Activated naive CD4-positive, alpha-beta T cell treated with anti-CD3 and anti-CD28 coated beads, Interleukin-2, amount 50 U/mL, for 24 hours (primary cell): ENCODE data around the gene RSPH10B2.
"Not testable (repeated sequence)": the region's sequence is repeated elsewhere in the genome, so short reads cannot be mapped to it uniquely, and the experiment has no call there.

Experiments used
- H3K27ac Mint-ChIP-seq: one replicate; pipeline ENCODE4 v1.8.0; 2021; ENCODE audit warnings: mild to moderate bottlenecking, mixed read lengths
- H3K27me3 Mint-ChIP-seq: one replicate; pipeline ENCODE4 v1.8.0; 2021; ENCODE audit warnings: mixed read lengths
- H3K36me3 Mint-ChIP-seq: one replicate; pipeline ENCODE4 v1.8.0; 2021; ENCODE audit warnings: mixed read lengths
- H3K4me1 Mint-ChIP-seq: one replicate; pipeline ENCODE4 v1.8.0; 2021; ENCODE audit warnings: mixed read lengths
- H3K4me3 Mint-ChIP-seq: one replicate; pipeline ENCODE4 v1.8.0; 2021; ENCODE audit warnings: mild to moderate bottlenecking, mixed read lengths
- H3K9me3 Mint-ChIP-seq: one replicate; pipeline ENCODE4 v1.8.0; 2021; ENCODE audit warnings: mixed read lengths

RSPH10B2 gene

DNA sequence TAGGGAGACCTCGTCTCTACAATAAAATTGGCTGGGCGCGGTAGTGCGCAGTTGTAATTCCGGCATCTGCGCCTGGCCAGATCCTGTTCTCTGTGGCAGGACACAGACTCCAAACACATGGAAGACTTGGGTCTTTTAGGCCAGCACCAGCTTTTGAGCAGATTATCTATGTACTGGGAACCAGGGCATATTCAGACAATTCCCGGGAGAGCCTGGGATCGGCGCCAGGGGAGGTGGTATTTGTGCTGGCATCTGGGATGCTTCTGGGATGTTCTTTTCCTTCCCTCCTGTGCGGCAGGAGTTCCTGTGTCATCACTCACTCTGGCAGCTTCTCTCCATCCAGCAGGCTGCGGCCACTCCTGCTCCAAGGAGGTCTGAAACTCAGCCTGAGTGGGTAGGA is 15.5 kb upstream of the RSPH10B2 start:
- not testable (repeated sequence) for H3K27ac Mint-ChIP-seq, H3K4me1 Mint-ChIP-seq, H3K36me3 Mint-ChIP-seq, H3K27me3 Mint-ChIP-seq, H3K4me3 Mint-ChIP-seq, H3K9me3 Mint-ChIP-seq

DNA sequence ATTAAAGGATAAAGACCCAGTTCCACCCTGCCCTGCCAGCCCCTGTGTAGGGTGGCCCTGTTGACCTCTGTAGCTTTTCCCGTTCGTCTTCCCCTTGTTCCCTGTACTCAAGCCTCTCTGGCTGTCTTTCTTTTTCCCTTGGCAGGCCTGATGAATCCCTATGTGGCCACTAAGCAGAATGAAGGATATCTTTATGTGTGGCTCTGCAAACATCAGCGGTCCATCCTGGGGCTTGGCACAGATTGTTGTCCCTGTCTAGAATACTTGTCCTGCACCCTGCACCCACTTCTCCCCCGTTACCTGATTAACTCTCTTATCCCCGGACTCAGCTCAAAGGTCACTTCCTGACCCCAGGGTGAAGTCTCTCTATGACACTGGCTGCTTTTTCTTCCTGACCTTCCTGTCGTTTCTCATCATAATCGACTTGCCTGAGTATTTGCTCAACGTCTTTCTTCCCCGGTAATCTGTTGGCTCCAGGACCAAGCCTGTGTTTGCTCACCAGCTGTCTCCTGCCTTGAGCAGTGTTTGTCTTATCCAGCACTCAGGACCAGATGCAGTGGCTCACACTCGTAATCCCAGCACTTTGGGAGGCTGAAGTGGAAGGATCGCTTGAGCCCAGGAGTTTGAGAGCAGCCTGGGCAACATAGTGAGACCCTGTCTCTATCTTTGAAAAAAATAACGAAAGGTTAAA is 9.3 kb upstream of the RSPH10B2 start:
- not testable (repeated sequence) for H3K36me3 Mint-ChIP-seq, H3K4me1 Mint-ChIP-seq, H3K9me3 Mint-ChIP-seq, H3K27ac Mint-ChIP-seq, H3K27me3 Mint-ChIP-seq, H3K4me3 Mint-ChIP-seq

DNA sequence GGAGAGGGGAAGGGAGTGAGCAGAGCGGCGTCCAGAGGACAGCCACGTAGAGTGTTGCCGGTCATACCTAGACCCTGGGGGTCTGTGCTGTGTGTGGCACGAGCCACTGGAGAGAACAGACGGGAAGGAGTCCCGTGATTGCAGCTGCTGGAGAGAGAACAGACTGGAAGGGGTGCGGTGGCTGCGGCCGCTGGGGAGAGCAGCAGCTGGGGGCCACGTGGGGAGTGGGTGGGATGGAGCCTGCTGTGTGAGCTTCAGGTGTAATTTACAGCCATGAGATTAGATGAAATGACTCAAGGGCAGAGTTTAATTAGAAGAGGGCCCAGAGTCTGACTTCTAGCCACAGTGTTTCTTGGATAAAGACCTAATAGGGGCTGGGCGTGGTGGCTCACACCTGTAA is 4.6 kb upstream of the RSPH10B2 start:
- not testable (repeated sequence) for H3K4me1 Mint-ChIP-seq, H3K27ac Mint-ChIP-seq, H3K27me3 Mint-ChIP-seq, H3K4me3 Mint-ChIP-seq, H3K36me3 Mint-ChIP-seq, H3K9me3 Mint-ChIP-seq

DNA sequence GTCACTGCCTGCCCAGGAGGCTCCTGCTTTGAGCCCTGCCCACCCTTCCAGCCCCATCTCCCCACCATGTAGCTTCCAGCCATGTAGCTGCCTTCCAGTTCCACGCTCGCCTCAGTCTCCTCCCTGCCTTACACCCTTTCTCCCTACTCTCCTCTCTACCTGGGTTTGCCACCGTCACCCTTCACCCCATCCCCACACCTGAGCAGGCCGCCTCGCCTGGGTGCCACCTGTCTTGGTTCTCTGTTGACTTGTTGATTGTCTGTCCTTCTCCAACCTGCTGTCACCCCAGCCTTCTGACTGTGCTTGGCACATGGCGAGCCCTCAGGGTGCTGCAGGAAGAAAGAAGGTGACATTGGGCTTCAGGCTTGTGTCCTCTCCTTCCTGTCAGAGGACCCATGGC is 3.7 kb upstream of the RSPH10B2 start:
- H3K27me3 Mint-ChIP-seq, H3K4me3 Mint-ChIP-seq, H3K9me3 Mint-ChIP-seq, H3K4me1 Mint-ChIP-seq, H3K27ac Mint-ChIP-seq, H3K36me3 Mint-ChIP-seq: not testable (repeated sequence)

DNA sequence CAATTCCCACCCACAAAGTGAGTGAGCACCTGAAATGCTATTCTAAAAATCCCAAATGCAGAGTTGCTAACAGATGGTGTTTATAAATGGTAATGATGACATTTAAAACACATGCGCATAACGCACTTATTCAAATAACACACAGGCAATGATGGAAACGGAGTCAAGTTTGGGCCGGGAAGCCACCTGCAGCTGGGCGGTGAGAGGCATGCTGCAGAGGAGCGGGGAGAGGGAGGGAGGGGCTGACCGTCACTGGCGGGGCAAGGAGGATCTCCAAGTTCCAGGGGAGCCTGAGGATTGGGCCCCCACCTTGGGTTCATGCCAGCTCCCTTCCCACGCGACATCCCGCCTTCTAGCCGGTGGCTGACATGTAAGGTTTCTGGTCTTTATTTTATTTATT is 7.3 kb downstream of the RSPH10B2 start:
- not testable (repeated sequence) for H3K4me1 Mint-ChIP-seq, H3K4me3 Mint-ChIP-seq, H3K27ac Mint-ChIP-seq, H3K36me3 Mint-ChIP-seq, H3K27me3 Mint-ChIP-seq, H3K9me3 Mint-ChIP-seq

DNA sequence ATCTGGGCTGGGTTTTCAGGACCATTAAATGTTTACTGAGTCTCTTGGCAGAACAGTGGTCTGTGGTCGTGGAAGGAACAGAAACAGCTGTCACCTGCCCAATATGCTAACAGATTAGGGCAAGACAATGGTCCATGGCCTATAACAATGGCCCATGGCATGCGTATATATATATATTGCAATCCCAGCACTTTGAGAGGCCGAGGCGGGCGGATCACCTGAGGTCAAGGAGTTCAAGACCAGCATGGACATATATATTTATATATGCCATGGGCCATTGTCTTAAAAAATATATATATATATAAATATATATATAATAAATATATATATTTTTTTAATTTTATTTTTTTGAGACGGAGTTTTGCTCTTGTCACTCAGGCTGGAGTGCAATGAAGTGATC is 27.7 kb downstream of the RSPH10B2 start:
- not testable (repeated sequence) for H3K27ac Mint-ChIP-seq, H3K9me3 Mint-ChIP-seq, H3K36me3 Mint-ChIP-seq, H3K4me3 Mint-ChIP-seq, H3K27me3 Mint-ChIP-seq, H3K4me1 Mint-ChIP-seq

DNA sequence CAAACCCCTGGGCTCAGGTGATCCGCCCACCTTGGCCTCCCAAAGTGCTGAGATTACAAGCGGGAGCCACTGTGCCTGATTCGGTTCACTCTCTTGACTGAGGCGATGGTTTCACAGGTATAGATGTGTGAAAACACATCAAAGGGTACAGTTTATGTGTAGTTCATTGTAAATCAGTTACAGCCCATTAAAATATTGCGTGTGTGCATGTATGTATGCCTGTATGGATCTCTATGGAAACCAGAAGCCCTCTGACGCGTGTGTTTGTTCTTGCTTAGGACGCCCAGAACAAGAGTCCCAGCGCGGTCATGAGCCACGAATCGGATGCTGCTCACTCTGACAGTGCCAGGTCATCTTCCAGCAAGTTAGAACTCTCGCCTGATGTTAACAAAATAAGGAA is 35.5 kb downstream of the RSPH10B2 start:
- H3K27ac Mint-ChIP-seq, H3K9me3 Mint-ChIP-seq, H3K4me3 Mint-ChIP-seq, H3K36me3 Mint-ChIP-seq, H3K4me1 Mint-ChIP-seq, H3K27me3 Mint-ChIP-seq: not testable (repeated sequence)

DNA sequence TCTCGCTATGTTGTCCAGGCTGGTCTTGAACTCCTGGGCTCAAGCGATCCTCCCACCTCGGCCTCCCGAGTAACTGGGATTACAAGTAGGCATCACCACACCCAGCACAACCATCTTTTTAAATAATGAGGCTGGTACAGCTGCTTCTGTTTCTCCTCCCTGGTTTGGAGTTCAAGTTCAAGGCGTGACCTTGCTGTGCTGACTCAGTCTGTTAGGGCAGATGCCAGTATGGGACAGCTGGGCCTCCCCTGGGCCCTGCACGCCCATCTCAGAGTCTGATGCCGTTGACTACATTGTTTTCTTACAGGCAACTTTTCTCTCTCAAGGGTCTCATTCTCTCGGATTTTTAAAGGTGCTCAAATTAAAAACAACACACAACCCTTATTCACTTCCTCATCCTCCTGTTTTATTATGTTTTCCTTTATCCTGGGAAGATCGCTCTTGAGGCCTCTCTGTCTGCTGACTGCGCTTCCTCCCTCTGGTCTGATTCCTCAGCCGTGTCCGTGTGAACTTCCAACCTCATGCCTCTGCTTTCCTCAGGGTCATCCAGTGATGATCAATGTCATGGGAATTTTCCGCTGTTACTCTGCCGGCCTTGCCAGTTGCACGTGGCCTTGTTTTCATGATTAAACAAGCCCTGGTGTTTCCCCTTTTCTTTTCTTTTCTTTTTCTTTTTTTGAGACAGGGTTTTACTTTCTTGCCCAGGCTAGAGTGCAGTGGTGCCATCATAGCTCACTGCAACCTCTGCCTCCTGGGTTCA is 38.4 kb downstream of the RSPH10B2 start:
- not testable (repeated sequence) for H3K4me1 Mint-ChIP-seq, H3K27me3 Mint-ChIP-seq, H3K36me3 Mint-ChIP-seq, H3K9me3 Mint-ChIP-seq, H3K4me3 Mint-ChIP-seq, H3K27ac Mint-ChIP-seq

DNA sequence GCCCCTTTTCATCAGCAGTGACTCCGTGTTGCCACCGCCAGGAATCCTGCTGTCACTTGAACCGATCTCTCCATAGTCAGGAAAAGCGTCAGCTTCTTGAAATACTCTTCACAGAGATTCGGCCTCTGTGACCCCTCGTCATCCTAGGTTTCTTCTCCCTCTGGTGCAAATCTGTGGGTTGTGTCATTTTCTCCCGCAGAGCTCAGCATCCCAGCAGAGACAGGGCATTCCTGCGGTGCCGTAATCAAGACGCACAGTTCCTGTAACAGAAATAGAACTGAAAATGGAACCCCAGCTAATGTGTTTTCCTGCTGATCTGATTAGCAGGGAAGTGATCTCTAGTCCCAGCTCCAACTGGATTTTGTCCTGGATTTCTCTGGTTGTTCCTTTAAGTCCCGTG is 40.4 kb downstream of the RSPH10B2 start:
- not testable (repeated sequence) for H3K4me3 Mint-ChIP-seq, H3K27ac Mint-ChIP-seq, H3K9me3 Mint-ChIP-seq, H3K36me3 Mint-ChIP-seq, H3K27me3 Mint-ChIP-seq, H3K4me1 Mint-ChIP-seq

DNA sequence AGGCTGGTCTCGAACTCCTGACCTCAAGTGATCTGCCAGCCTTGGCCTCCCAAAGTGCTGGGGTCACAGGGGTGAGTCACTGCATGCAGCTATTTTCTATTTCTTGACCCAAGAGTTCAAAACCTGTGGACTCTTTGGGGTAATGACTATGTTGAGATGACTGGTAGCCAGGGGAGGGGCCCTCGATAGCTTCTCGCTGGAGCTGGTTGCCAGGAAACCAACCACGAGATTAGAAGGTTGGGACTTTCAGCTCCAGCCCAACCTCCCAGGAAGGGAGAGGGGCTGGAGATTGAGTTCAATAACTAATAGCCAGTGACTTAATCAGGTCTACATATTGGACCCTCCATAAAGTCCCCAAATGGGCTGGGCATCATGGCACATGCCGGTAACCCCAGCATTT is 43.3 kb downstream of the RSPH10B2 start:
- not testable (repeated sequence) for H3K27ac Mint-ChIP-seq, H3K9me3 Mint-ChIP-seq, H3K27me3 Mint-ChIP-seq, H3K4me1 Mint-ChIP-seq, H3K36me3 Mint-ChIP-seq, H3K4me3 Mint-ChIP-seq

DNA sequence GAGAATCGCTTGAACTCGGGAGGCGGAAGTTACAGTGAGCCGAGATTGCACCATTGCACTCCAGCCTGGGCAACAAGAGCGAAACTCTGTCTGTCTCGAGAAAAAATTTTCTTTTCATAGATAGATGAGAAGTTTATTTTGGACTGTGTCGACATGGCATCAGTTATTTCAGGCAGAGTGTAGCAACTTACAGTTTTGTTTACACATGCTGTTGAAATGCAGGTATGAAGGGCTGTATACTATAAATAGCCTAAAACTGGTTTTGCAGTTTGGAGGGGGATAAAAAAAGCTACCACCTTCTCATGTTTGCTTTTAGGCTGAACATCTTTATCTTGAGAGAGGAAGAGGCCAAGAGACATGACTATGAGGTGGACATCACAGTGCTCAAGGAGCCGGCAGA is 44.1 kb downstream of the RSPH10B2 start:
- H3K27me3 Mint-ChIP-seq, H3K36me3 Mint-ChIP-seq, H3K27ac Mint-ChIP-seq, H3K4me1 Mint-ChIP-seq, H3K4me3 Mint-ChIP-seq, H3K9me3 Mint-ChIP-seq: not testable (repeated sequence)

DNA sequence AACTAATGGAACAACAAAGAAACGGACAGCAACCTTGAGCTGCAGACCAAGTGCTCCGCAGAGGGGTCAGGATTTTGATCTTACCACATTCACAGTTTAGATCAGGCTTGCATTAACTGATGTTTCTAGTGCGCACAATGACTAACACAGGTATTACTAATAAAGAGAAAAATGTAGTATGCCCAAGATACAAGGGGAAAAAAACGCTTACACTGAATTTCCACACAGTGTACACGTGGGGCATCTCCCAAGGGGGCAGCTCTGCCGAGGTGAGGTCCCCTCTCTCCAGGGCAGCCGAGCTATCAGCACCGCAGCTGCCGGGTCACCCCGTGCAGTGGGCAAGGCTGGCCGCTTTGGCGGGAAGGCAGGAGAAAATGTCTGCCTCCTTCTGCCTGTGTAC is 46.0 kb downstream of the RSPH10B2 start:
- H3K27ac Mint-ChIP-seq, H3K27me3 Mint-ChIP-seq, H3K36me3 Mint-ChIP-seq, H3K4me3 Mint-ChIP-seq, H3K4me1 Mint-ChIP-seq, H3K9me3 Mint-ChIP-seq: not testable (repeated sequence)

DNA sequence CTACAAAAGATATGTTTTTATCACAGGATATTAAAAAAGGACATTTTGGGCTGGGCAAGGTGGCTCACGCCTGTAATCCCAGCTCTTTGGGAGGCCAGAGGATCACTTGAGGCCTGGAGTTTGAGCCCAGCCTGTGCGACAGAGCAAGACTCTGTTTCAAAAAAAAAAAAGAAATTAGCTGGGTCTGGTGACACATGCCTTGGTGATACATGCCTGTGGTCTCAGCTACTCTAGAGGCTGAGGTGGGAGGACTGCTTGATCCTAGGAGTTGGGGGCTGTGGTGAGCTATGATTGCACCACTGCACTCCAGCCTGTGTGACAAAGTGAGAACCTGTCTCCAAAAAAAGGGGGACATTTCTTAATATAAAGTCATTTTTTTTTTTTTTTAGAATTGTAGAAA is 46.4 kb downstream of the RSPH10B2 start:
- not testable (repeated sequence) for H3K9me3 Mint-ChIP-seq, H3K4me1 Mint-ChIP-seq, H3K27me3 Mint-ChIP-seq, H3K27ac Mint-ChIP-seq, H3K36me3 Mint-ChIP-seq, H3K4me3 Mint-ChIP-seq

DNA sequence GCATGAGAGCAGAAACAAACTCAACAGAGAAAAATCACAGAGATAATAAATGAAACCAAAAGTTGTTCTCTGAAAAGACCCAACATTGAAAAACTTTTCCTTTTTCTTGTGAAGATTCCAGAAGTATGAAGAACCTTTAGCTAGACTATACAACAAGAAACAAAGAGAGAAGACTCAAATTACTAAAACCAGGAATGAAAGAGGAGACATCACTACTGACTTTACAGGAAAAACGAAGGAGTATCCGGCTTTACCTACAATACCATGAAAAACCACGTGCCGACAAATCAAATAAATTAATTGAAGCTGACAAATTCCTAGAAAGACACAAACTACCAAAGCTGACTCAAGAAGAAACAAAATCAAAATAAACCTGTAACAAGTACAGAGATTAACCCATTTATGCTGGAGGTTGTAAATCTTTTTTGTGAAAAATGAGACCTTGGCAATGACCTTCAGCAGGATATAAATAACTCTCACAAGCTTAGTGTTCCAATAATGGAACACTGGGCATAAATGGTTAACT is 53.6 kb downstream of the RSPH10B2 start:
- H3K4me1 Mint-ChIP-seq, H3K27ac Mint-ChIP-seq, H3K4me3 Mint-ChIP-seq, H3K36me3 Mint-ChIP-seq, H3K27me3 Mint-ChIP-seq, H3K9me3 Mint-ChIP-seq: not testable (repeated sequence)

DNA sequence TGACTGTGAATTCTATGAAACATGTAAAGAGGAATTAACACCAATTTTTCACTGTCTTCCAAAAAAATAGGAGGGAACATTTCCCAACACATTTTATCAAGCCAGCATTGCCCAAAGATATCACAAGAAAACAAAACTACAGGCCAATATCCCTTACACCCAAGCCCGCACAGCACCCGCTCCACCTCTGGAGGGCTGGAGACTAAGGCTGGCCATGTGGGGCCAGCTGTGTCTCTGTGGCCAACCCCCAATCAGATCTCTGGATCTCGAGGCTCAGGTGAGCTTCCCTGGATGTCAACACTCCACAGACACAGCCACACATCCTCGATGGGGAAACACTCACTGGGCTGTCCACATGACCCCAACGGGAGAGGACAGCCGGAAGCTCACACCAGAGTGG is 54.1 kb downstream of the RSPH10B2 start:
- H3K9me3 Mint-ChIP-seq, H3K36me3 Mint-ChIP-seq, H3K27me3 Mint-ChIP-seq, H3K27ac Mint-ChIP-seq, H3K4me3 Mint-ChIP-seq, H3K4me1 Mint-ChIP-seq: not testable (repeated sequence)

DNA sequence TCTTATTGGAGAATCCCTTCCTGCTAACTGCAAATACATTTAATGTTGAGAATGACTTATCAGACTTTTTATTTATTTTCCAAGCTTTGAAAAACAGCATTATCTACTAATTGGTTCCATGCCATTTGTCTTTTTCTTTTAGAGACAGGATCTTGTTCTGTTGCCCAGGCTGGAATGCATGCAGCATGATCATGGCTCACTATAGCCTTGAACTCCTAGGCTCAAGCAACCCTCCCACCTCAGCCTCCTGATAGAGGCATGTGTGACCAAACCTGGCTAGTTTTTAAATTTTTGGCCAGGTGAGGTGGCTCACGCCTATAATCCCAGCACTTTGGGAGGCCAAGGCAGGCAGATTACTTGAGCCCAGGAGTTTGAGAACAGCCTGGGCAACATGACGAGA is 59.1 kb downstream of the RSPH10B2 start:
- not testable (repeated sequence) for H3K9me3 Mint-ChIP-seq, H3K4me3 Mint-ChIP-seq, H3K36me3 Mint-ChIP-seq, H3K4me1 Mint-ChIP-seq, H3K27ac Mint-ChIP-seq, H3K27me3 Mint-ChIP-seq

DNA sequence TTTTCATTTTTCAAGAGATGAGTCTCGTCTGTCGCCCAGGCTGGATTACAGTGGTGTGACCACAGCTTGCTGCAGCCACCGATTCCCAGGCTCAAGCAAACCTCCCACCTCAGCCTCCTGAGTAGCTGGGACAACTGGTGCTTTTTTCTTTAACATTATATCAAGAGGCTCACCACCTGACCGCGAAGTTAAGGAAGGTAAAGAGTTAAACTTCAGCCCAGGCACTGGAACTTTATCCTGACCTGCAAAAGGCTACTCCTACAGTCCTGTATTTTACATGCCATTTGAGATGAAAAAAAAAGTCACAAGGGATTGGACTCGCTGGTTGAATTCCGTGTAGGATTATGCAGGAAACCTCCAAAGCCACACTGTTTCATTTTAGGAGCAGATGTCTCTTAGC is 61.6 kb downstream of the RSPH10B2 start:
- H3K27me3 Mint-ChIP-seq, H3K4me3 Mint-ChIP-seq, H3K27ac Mint-ChIP-seq, H3K4me1 Mint-ChIP-seq, H3K36me3 Mint-ChIP-seq, H3K9me3 Mint-ChIP-seq: not testable (repeated sequence)
